Measurements from ENCODE around the gene XRCC1. TPM values are rescaled to one million over a fixed set of nuclear protein-coding genes. Genes with fewer than 3 reads are reported as not detected.
A peak's percentile ranks its signal among the peaks of the same experiment; 100 is the strongest.

Gene XRCC1
- polyA plus RNA-seq, 3 donors, result 13.1 to 23.0 (median 19.3) TPM

GRCh38 chr19:43555185-43555770 is 20.0 kb downstream of the XRCC1 start:
- no peaks in the 10 kb centered on the region for H3K4me1 ChIP-seq (ENCODE audit: control insufficient read depth in 1 of 2, insufficient read depth in 2 of 2, low read length in 2 of 2)
- no peak overlapping the region for H3K9ac ChIP-seq (ENCODE audit: insufficient read depth, low read length, poor library complexity, severe bottlenecking)
- Mint-ChIP-seq H3K36me3 (peaks cover 64 to 82% of the 10 kb centered on the region in 2 donors), H3K9me3 (no peaks in the 10 kb centered on the region), H3K4me3 (no peak overlapping the region), H3K27ac (peak overlapping the region in 3 of 7 donors; percentile 14 to 78 (median 77)), H3K27me3 (ENCODE audit: low read depth in 3 of 3) (peaks cover 0 to 3% (median 0%) of the 10 kb centered on the region in 3 donors), H3K4me1 (peaks cover under 1% of the 10 kb centered on the region)
- no peak overlapping the region for H3K4me3 ChIP-seq (replicated peaks in 1 of 3; ENCODE audit: low read depth in 2 of 3, low read length in 3 of 3)
- TF ChIP-seq CTCF (IDR thresholded peaks at IDR 0.05), result peak; percentile 90
- no peak overlapping the region for H2AFZ ChIP-seq (ENCODE audit: insufficient read depth, low read depth, low read length, poor library complexity, severe bottlenecking)
- peak; percentile 64 to 79 (median 66) for DNase-seq
- 19% methylated on average over 2 of the region's 8 CpGs for WGBS (ENCODE audit: insufficient coverage)
- no peaks in the 10 kb centered on the region for H3K79me2 ChIP-seq (ENCODE audit: insufficient read depth, low read length)
- peaks cover 51 to 78% of the 10 kb centered on the region in 2 donors for H3K36me3 ChIP-seq (replicated peaks in 1 of 2; ENCODE audit: control insufficient read depth in 1 of 2, insufficient read depth in 2 of 2, low read length in 2 of 2)
- intact Hi-C loops (cut with micrococcal nuclease), result loop anchor here (2.0 kb wide), 1 partner anchor 40 kb away; no protein-coding TSS in a partner anchor
- H3K4me2 ChIP-seq (replicated peaks; ENCODE audit: extremely low read depth, low read length, poor library complexity, severe bottlenecking), result no peak overlapping the region
- no peak overlapping the region for H3K27ac ChIP-seq (ENCODE audit: low read depth in 1 of 2, low read length in 2 of 2)
- H4K20me1 ChIP-seq (ENCODE audit: insufficient read depth, low read length), result no peaks in the 10 kb centered on the region
- no peaks in the 10 kb centered on the region for H3K9me3 ChIP-seq (replicated peaks in 1 of 2; ENCODE audit: control insufficient read depth in 1 of 2, insufficient read depth in 1 of 2, low read length in 2 of 2)
- H3K27me3 ChIP-seq (ENCODE audit: control insufficient read depth in 2 of 2, insufficient read depth in 2 of 2, low read length in 2 of 2), result no peaks in the 10 kb centered on the region

DNA sequence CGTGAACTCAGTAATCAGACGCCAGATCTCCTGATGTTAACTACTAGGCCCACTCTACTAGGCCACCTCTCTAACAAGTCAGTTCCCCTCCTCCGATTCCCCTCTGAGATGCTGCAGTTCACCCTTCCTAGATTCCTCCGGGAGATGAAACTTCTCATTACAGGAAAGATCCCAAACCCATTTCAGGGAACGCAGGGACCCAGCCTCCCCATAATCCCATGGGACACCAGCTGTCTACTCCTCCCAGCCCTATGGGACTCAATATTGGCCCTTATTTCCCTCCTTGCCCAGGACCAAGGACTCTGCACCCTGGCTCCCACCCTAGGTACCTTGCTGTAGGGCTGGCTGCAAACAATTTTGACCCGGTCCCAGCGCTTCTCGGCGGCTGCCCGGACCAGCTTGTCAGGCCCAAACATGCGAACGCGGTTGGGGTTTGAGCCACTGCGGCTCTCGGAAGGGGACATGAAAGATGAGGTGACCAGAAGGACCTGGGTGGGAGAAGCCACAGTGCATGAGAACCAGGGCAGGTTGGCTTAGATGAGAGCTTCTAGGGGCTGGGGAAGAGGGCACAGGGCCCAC is 20.9 kb downstream of the XRCC1 start:
- 99% methylated on average over 15 of the region's 15 CpGs for WGBS (ENCODE audit: insufficient coverage)
- Mint-ChIP-seq H3K27me3 (ENCODE audit: low read depth in 3 of 3) (peaks cover 0 to 3% (median 0%) of the 10 kb centered on the region in 3 donors), H3K4me1 (no peaks in the 10 kb centered on the region), H3K9me3 (no peaks in the 10 kb centered on the region), H3K4me3 (no peak overlapping the region), H3K36me3 (peaks cover 66 to 82% of the 10 kb centered on the region in 2 donors), H3K27ac (peak overlapping the region in 1 of 7 donors; percentile 64)
- no peak overlapping the region for H3K4me2 ChIP-seq (replicated peaks; ENCODE audit: extremely low read depth, low read length, poor library complexity, severe bottlenecking)
- H2AFZ ChIP-seq (ENCODE audit: insufficient read depth, low read depth, low read length, poor library complexity, severe bottlenecking), result no peak overlapping the region
- peaks cover 55 to 78% of the 10 kb centered on the region in 2 donors for H3K36me3 ChIP-seq (replicated peaks in 1 of 2; ENCODE audit: control insufficient read depth in 1 of 2, insufficient read depth in 2 of 2, low read length in 2 of 2)
- no peaks in the 10 kb centered on the region for H3K9me3 ChIP-seq (replicated peaks in 1 of 2; ENCODE audit: control insufficient read depth in 1 of 2, insufficient read depth in 1 of 2, low read length in 2 of 2)
- H3K4me1 ChIP-seq (ENCODE audit: control insufficient read depth in 1 of 2, insufficient read depth in 2 of 2, low read length in 2 of 2), result no peaks in the 10 kb centered on the region
- no peak overlapping the region for H3K9ac ChIP-seq (ENCODE audit: insufficient read depth, low read length, poor library complexity, severe bottlenecking)
- H4K20me1 ChIP-seq (ENCODE audit: insufficient read depth, low read length), result no peaks in the 10 kb centered on the region
- intact Hi-C loops (cut with micrococcal nuclease), result loop anchor here (2.0 kb wide), 1 partner anchor 40 kb away; no protein-coding TSS in a partner anchor
- no peak overlapping the region for H3K27ac ChIP-seq (ENCODE audit: low read depth in 1 of 2, low read length in 2 of 2)
- H3K27me3 ChIP-seq (ENCODE audit: control insufficient read depth in 2 of 2, insufficient read depth in 2 of 2, low read length in 2 of 2), result no peaks in the 10 kb centered on the region
- H3K4me3 ChIP-seq (replicated peaks in 1 of 3; ENCODE audit: low read depth in 2 of 3, low read length in 3 of 3), result no peak overlapping the region
- TF ChIP-seq CTCF (IDR thresholded peaks at IDR 0.05), result no peak
- DNase-seq, result no peak
- H3K79me2 ChIP-seq (ENCODE audit: insufficient read depth, low read length), result no peaks in the 10 kb centered on the region

All from CD14-positive monocyte (primary cell).